PFSK-1 (cell line): ENCODE measurements around the gene PGBD5.

Experiments
- FOXP2 ChIP-seq: optimal IDR thresholded peaks from 2 replicates; pipeline ENCODE3; 2011; ENCODE audit warnings: borderline replicate concordance, control low read depth, inconsistent platforms; ENCODE audit not compliant: insufficient read depth; ENCODE audit errors: extremely low read length, extremely low read depth
- POLR2AphosphoS5 ChIP-seq: IDR thresholded peaks from 2 replicates; pipeline ENCODE4 v1.6.1; 2012; ENCODE audit warnings: low read depth, mild to moderate bottlenecking, control low read depth, low read length, moderate library complexity
- SIN3A ChIP-seq: IDR thresholded peaks from 2 replicates; pipeline ENCODE4 v1.6.1; 2012; ENCODE audit warnings: mild to moderate bottlenecking, low read length, moderate library complexity, borderline replicate concordance; ENCODE audit not compliant: insufficient read depth
- TAF1 ChIP-seq: IDR thresholded peaks from 2 replicates; pipeline ENCODE4 v1.6.1; 2012; ENCODE audit warnings: low read length, control low read depth, borderline replicate concordance; ENCODE audit not compliant: insufficient read depth
- TF ChIP-seq, protein P1 (sequence below), 2 experiments: IDR thresholded peaks; 2 replicates each; pipeline versions ENCODE4 v1.6.1 to v1.8.0; 2011 to 2012; ENCODE audit warnings: low read depth in 2 of 2, low read length in 2 of 2, control low read depth in 1 of 2, inconsistent platforms in 1 of 2, mild to moderate bottlenecking in 1 of 2, moderate library complexity in 1 of 2; ENCODE audit not compliant: insufficient read depth in 1 of 2

Gene PGBD5

DNA sequence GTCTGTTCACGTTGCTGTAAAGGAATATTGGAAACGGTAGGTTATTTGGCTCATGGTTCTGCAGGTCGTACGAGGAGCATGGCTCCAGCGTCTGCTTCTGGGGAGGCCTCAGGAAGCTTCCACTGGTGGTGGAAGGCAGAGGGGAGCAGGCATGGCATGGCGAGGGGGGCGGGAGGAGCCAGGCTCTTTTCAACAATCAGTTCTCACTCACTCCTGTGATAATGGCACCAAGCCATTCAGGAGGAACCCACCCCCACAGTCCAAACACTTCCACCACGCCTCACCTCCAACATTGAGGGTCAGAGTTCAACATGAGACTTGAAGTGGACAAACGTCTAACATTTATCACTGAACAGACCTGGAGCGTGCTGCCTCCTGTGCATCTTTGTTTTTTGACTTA, 141.2 kb downstream of the PGBD5 start:
- TF ChIP-seq POLR2AphosphoS5 (no peak), SIN3A (no peak), TAF1 (no peak), FOXP2 (no peak)
- TF ChIP-seq, protein P1, sequence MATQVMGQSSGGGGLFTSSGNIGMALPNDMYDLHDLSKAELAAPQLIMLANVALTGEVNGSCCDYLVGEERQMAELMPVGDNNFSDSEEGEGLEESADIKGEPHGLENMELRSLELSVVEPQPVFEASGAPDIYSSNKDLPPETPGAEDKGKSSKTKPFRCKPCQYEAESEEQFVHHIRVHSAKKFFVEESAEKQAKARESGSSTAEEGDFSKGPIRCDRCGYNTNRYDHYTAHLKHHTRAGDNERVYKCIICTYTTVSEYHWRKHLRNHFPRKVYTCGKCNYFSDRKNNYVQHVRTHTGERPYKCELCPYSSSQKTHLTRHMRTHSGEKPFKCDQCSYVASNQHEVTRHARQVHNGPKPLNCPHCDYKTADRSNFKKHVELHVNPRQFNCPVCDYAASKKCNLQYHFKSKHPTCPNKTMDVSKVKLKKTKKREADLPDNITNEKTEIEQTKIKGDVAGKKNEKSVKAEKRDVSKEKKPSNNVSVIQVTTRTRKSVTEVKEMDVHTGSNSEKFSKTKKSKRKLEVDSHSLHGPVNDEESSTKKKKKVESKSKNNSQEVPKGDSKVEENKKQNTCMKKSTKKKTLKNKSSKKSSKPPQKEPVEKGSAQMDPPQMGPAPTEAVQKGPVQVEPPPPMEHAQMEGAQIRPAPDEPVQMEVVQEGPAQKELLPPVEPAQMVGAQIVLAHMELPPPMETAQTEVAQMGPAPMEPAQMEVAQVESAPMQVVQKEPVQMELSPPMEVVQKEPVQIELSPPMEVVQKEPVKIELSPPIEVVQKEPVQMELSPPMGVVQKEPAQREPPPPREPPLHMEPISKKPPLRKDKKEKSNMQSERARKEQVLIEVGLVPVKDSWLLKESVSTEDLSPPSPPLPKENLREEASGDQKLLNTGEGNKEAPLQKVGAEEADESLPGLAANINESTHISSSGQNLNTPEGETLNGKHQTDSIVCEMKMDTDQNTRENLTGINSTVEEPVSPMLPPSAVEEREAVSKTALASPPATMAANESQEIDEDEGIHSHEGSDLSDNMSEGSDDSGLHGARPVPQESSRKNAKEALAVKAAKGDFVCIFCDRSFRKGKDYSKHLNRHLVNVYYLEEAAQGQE (IDR thresholded peaks at IDR 0.05; ENCODE audit: insufficient read depth in 1 of 2, low read depth in 2 of 2, low read length in 2 of 2): no peak

- TF ChIP-seq, protein P1 (IDR thresholded peaks at IDR 0.05; ENCODE audit: insufficient read depth in 1 of 2, low read depth in 2 of 2, low read length in 2 of 2): no peak
- TF ChIP-seq POLR2AphosphoS5 (no peak), TAF1 (no peak), SIN3A (no peak), FOXP2 (no peak)
Observed at GRCh38 chr1:230283678-230284077, 142.5 kb downstream of the PGBD5 start.

DNA sequence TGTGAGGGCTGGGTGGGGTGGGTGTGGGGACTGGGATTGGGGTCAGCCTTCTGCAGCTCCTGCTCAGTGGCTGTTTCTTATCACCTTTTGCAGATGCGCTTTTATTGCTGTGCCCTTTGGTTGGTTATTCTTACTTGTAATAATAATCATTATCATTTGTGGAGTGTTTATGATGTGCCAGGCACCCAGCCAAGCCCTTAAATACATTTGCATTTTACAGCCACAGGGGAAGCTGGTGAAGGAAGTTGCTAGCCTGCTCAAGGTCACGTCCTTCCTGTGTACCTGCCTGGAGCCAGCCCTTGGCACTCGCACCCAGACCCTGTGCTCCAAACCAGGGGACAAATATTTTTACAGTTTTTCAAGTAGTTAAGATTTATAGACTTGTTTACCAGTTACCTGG, 144.0 kb downstream of the PGBD5 start:
- TF ChIP-seq TAF1 (no peak), FOXP2 (no peak), POLR2AphosphoS5 (no peak), SIN3A (no peak)
- TF ChIP-seq, protein P1 (IDR thresholded peaks at IDR 0.05; ENCODE audit: insufficient read depth in 1 of 2, low read depth in 2 of 2, low read length in 2 of 2): no peak

- TF ChIP-seq FOXP2: no peak
- TF ChIP-seq, protein P1 (IDR thresholded peaks at IDR 0.05; ENCODE audit: insufficient read depth in 1 of 2, low read depth in 2 of 2, low read length in 2 of 2): no peak
Observed at GRCh38 chr1:230281556-230281955, 144.6 kb downstream of the PGBD5 start.

DNA sequence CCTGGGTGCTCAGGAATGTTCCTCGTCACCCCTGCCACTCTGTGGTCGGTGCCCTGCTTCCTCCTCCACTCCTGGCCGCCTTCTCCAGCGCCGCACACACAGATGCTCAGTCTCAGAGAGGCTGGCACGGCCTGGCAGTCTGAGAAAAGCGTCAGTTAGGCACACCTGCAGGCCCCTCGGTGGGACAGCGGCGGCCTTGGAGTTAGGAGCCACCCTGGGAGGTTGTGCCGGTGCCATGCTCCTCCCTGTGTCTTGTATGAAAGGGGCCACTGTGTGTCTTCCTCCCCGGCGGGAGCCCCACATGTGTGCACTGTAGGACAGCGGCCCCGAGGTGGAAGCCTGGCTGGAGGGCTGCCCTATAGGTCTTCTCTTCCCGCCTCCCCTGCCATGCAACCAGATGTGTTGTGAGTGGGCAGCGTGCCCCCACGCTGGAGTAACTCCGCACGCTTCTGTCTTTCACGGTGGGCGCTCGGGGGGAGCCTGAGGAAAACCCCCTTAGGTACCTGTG, 145.2 kb downstream of the PGBD5 start:
- TF ChIP-seq, protein P1 (IDR thresholded peaks at IDR 0.05; ENCODE audit: insufficient read depth in 1 of 2, low read depth in 2 of 2, low read length in 2 of 2): no peak
- TF ChIP-seq POLR2AphosphoS5 (no peak), SIN3A (no peak), FOXP2 (no peak), TAF1 (no peak)
